GM12865 (cell line): Measurements from ENCODE around the gene ST7.

Experiments used
- DNase-seq: peaks from one replicate; pipeline ENCODE4 v3.0.0; 2010; ENCODE audit warnings: low read depth
- H3K4me3 ChIP-seq: 2 replicates; pipeline ENCODE4 v1.5.1; 2011; ENCODE audit warnings: mild to moderate bottlenecking, low read depth, low read length, control low read depth
- TF ChIP-seq, protein P1 (sequence below): IDR thresholded peaks from 2 replicates; pipeline ENCODE4 v1.5.1; 2011; ENCODE audit warnings: low read length, control low read depth, low read depth, inconsistent platforms; ENCODE audit not compliant: insufficient read depth; ENCODE audit errors: missing control alignments

ST7 gene

DNA sequence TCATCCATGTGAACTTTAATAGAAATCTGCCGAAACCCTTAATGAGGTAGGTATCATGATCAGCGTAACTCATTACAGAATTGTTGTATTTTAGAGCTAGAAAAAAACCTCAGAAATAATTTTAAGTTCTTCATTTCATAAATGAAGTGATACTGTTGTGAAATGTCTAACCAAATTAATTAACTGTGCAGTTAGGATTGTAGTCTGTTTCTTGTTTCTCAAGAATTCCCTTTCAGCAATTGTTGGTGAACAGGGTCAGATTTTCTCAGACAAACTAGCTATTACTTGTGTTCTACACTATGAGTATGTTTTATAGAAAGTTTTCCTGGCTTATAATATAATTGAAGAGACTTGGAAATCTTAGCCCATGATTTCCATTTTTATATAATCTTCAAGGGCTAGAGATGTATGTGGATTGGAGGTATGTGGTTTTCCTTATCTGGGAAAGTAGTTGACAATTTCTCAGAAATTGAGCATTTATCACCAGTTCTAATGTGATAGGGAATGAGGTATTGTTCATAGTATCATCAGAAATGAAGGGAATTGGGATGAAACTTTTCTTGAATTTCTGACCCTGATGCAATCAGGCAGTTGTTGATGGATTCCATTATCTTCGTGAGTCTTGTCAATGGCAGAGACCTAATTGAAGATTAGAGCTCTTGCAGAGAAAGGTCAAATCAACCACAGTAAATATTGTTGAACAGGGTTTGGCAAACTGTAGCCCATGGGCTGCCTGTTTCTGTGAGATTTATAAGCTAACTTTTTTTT is 55.0 kb downstream of the ST7 start:
- H3K4me3 ChIP-seq, result no peak overlapping the region
- TF ChIP-seq, protein P1, sequence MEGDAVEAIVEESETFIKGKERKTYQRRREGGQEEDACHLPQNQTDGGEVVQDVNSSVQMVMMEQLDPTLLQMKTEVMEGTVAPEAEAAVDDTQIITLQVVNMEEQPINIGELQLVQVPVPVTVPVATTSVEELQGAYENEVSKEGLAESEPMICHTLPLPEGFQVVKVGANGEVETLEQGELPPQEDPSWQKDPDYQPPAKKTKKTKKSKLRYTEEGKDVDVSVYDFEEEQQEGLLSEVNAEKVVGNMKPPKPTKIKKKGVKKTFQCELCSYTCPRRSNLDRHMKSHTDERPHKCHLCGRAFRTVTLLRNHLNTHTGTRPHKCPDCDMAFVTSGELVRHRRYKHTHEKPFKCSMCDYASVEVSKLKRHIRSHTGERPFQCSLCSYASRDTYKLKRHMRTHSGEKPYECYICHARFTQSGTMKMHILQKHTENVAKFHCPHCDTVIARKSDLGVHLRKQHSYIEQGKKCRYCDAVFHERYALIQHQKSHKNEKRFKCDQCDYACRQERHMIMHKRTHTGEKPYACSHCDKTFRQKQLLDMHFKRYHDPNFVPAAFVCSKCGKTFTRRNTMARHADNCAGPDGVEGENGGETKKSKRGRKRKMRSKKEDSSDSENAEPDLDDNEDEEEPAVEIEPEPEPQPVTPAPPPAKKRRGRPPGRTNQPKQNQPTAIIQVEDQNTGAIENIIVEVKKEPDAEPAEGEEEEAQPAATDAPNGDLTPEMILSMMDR, result no peak
- no peak for DNase-seq

DNA sequence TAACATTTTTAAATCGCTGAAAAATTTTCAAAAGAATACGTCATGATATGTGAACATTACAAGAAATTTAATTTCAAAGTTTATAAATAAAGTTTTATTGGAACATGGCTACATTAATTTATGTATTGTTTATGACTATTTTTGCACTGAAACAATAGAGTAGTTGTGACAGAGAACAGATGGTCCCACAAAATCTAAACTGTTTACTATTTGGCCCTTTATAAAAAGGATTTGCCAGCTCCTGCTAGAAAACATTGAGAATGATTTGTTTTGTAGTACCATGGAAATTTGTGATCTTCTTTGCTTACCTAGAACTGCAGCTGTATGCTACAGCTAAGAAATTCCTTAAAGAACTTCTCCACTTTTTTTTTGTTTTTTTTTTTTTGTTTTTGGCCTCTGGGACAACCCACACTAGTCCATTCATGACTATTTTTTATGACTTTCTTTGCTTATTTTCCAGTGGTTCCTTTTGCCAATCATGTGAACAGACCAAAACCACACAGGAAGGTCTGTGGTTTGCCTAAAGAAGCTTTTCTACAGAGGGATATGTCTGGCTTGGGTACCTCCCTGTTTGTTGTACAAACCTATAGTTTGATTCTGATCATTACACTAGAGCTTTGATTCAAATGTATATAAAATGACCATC is 55.7 kb downstream of the ST7 start:
- peak; percentile 68 for DNase-seq
- TF ChIP-seq, protein P1, result no peak
- no peak overlapping the region for H3K4me3 ChIP-seq

DNA sequence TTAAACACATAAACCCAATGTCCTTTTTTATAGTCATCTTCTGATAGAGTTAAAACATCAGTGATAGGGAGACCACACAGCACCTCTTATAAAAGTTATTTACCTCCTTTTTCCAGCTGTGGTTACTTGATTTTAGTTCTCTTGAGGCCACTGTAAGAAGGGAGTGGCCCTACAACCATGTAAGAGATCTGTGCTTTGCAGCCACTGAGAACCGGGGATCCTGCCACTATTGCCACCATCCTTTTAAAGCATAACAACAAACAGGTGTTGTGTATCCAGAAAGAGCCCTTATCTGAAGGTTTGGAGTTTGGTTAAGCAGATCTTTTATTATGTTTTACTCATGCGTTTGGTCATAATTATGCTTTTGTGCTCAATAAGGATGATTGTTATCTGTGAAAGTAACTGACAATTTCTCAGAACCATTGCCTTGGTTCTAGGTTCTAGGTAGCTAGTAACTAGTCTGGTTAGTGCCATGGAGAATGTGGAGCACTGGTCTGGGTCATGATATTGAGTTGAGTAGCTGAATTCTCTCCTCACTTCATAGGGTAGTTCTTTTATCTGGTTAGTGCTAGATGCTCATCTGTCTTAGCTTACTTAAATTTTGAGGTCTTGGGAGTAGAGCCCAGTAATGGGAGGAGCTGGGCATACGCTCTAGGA is 56.5 kb downstream of the ST7 start:
- DNase-seq, result peak; percentile 44
- TF ChIP-seq, protein P1, result no peak
- peak overlapping the region; percentile 50 for H3K4me3 ChIP-seq

DNA sequence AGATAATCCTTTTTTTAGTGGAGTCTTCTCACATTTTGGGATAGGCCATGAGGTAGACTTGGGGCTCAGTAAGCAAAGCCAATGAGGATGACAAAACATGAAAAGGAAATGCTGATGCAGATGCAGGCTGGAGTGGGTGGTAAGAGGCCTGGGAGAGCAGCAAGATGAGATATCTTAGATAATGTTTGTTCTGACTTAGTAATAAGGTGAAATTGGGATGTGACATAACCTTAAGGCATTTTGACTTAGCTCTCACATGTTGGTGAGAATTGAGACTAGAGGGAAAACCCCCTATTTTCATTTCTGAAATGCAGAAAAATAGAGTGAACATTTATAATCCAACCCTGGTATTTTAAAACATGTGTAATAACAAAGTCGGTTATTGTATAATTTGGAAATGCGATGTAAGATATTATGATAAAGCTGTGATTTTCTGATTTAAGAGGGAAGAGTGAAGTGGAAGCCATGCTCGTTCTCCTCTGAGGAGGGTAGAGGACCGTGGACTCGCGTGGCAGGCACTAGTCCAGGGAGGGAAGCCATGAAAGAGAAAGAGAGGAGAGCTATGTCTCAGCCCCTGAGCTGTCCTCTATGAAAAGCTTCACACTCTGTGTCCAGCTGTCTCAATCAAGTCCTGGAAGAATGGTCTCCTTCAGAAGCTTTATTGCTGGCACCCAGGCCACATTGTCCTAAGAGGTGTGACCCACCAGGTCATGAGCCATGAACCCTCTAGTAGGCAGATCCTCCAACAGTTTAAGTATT is 57.3 kb downstream of the ST7 start:
- DNase-seq, result peak; percentile 82

DNA sequence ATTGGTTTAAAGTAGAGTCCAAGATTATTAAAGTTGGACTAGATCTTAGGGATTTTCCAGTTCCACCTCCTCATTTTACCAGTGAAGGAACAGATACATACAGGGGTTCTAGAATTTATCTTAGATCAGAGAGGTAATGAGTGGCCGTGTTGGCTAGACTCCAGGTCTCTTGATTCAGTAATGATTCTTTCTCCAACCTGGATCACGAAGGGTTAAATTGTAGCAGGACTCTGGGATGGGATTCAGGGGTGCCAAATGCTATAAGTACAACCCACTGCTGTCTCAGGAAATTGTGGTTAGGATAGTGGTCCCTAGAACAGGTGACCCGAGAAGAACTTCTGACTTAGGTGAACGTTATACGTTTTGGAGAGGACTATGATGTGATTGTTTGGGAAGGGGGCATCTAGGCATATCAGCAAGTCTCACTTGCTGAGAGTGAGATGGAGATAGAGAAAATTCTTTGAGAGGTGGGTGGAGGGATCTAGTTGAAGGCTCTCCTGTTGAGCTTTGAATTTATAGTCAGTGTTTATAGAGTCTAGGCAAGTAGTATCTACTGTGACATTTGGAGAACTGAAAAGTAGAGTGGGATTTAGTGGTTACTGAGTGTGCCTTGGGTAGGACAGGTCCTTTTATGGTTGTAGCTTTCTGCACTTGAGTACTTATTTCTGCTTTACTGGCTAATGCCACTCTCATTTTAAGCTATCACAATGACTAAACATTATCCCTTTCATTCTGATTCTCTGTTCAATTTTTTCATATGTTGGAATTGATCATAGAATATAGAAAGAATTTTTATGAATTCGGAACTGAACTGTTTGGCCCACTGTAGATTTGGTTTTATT is 58.3 kb downstream of the ST7 start:
- peak; percentile 91 for DNase-seq
- H3K4me3 ChIP-seq, result peak overlapping the region; percentile 50
- TF ChIP-seq, protein P1, result no peak

More for the DNA sequence above, 57.3 kb downstream of the ST7 start:
- peak overlapping the region; percentile 50 for H3K4me3 ChIP-seq
- TF ChIP-seq, protein P1, result no peak

DNA sequence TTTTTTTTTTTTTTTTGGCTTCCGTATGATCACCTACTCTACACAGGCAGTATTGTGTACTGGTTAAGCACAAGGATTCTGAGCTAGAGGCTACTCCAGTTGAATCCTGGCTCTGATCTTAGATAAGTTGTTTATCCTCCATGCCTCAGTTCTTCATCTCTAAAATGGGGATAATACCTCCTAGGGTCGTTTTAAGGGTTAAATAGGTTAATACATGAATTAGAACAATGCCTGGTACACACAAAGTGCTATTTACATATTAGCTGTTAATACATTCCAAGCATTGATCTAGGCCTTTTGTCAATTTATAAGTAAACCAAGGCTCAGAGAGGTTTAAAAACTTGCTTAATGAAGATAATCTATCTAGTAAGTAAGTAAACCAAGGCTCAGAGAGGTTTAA is 59.0 kb downstream of the ST7 start:
- no peak for DNase-seq
- peak overlapping the region; percentile 29 for H3K4me3 ChIP-seq
- TF ChIP-seq, protein P1, result no peak
